Chondrocyte (in vitro differentiated cells): ENCODE measurements around the gene SLC26A11. TPM values are rescaled to one million over a fixed set of nuclear protein-coding genes. Genes with fewer than 3 reads are reported as not detected.

ENCODE experiments used
- DNase-seq: peaks from one replicate; pipeline ENCODE4 v3.0.0; 2021; ENCODE audit warnings: mixed read lengths, low spot score
- H3K27ac Mint-ChIP-seq: one replicate; pipeline ENCODE4 v1.8.0; 2021; ENCODE audit warnings: mild to moderate bottlenecking, moderate library complexity, mixed read lengths; ENCODE audit not compliant: unreplicated experiment
- H3K27me3 Mint-ChIP-seq: 2 replicates; pipeline ENCODE4 v1.8.0; 2021; ENCODE audit warnings: low read depth, mixed read lengths
- H3K36me3 Mint-ChIP-seq: 2 replicates; pipeline ENCODE4 v1.8.0; 2021; ENCODE audit warnings: low read depth, mixed read lengths
- H3K4me1 Mint-ChIP-seq: 2 replicates; pipeline ENCODE4 v1.8.0; 2021; ENCODE audit warnings: low read depth, mild to moderate bottlenecking, mixed read lengths
- H3K4me3 Mint-ChIP-seq: one replicate; pipeline ENCODE4 v1.8.0; 2021; ENCODE audit warnings: mild to moderate bottlenecking, moderate library complexity, mixed read lengths; ENCODE audit not compliant: unreplicated experiment
- H3K9me3 Mint-ChIP-seq: 2 replicates; pipeline ENCODE4 v1.8.0; 2021; ENCODE audit warnings: low read depth, mixed read lengths
- CTCF ChIP-seq: fragments of 200-600 bp; sonication (generic); IDR thresholded peaks from 2 replicates; pipeline ENCODE4 v1.5.0; 2021; ENCODE audit warnings: antibody characterized with exemption, mild to moderate bottlenecking, moderate library complexity
- total RNA-seq: library from RNA; stranded (reverse); gene quantifications from 3 replicates; pipeline ENCODE4 v1.2.1, GENCODE V29; 2021

Gene SLC26A11
- total RNA-seq, 1 donor from 2014 or later = 16.2 TPM

GRCh38 chr17:80286638-80286960, 66.4 kb downstream of the SLC26A11 start:
- DNase-seq = no peak
- H3K9me3 Mint-ChIP-seq = no peaks in the 10 kb centered on the region
- no peak for TF ChIP-seq CTCF
- H3K4me1 Mint-ChIP-seq = no peaks in the 10 kb centered on the region
- peaks cover 21% of the 10 kb centered on the region for H3K36me3 Mint-ChIP-seq
- no peak overlapping the region for H3K4me3 Mint-ChIP-seq
- no peaks in the 10 kb centered on the region for H3K27me3 Mint-ChIP-seq
- no peak overlapping the region for H3K27ac Mint-ChIP-seq

DNA sequence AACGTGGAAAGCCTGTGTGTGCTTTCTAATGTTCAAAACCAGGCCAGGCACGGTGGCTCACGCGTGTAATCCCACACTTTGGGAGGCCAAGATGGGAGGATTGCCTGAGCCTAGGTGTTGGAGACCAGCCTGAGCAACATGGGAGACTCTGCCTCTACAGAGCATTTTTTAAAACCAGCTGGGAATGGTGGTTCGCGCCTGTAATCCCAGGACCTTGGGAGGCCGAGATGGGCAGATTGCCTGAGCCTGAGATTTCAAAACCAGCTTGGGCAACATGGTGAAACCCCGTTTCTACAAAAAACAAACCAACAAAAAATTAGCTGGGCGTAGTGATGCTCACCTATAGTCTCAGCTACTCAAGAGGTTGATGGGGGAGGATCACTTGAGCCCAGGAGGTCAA, 66.8 kb downstream of the SLC26A11 start:
- no peaks in the 10 kb centered on the region for H3K9me3 Mint-ChIP-seq
- no peak for DNase-seq
- TF ChIP-seq CTCF = no peak
- H3K27ac Mint-ChIP-seq = no peak overlapping the region
- no peaks in the 10 kb centered on the region for H3K4me1 Mint-ChIP-seq
- peaks cover 24% of the 10 kb centered on the region for H3K36me3 Mint-ChIP-seq
- H3K4me3 Mint-ChIP-seq = no peak overlapping the region
- no peaks in the 10 kb centered on the region for H3K27me3 Mint-ChIP-seq

GRCh38 chr17:80287806-80288567, 67.8 kb downstream of the SLC26A11 start:
- H3K36me3 Mint-ChIP-seq = peaks cover 28% of the 10 kb centered on the region
- TF ChIP-seq CTCF = no peak
- no peaks in the 10 kb centered on the region for H3K27me3 Mint-ChIP-seq
- no peaks in the 10 kb centered on the region for H3K4me1 Mint-ChIP-seq
- H3K27ac Mint-ChIP-seq = no peak overlapping the region
- no peak overlapping the region for H3K4me3 Mint-ChIP-seq
- H3K9me3 Mint-ChIP-seq = no peaks in the 10 kb centered on the region
- no peak for DNase-seq

DNA sequence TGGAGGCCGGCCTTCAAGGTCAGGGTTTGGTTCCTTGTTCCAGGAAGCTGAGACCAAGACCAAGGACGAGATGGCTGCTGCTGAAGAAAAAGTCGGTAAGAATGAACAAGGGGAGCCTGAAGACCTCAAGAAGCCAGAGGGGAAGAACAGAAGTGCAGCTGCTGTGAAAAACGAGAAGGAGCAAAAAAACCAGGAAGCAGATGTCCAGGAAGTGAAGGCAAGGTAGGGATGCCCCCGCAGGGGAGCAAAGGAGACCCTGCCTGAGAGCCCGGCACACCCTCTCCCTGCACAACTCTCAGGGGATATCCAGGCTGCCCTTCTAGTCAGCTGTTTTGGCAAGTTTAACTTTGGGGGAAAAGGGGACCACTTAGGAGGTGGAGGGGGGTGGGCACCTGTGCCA, 69.4 kb downstream of the SLC26A11 start:
- no peak for DNase-seq
- no peak overlapping the region for H3K4me3 Mint-ChIP-seq
- H3K4me1 Mint-ChIP-seq = no peaks in the 10 kb centered on the region
- TF ChIP-seq CTCF = no peak
- H3K27ac Mint-ChIP-seq = no peak overlapping the region
- no peaks in the 10 kb centered on the region for H3K27me3 Mint-ChIP-seq
- no peaks in the 10 kb centered on the region for H3K9me3 Mint-ChIP-seq
- peaks cover 32% of the 10 kb centered on the region for H3K36me3 Mint-ChIP-seq

- Mint-ChIP-seq H3K4me1 (no peaks in the 10 kb centered on the region), H3K9me3 (no peaks in the 10 kb centered on the region), H3K4me3 (no peak overlapping the region), H3K27ac (no peak overlapping the region), H3K27me3 (no peaks in the 10 kb centered on the region), H3K36me3 (peaks cover 34% of the 10 kb centered on the region)
- DNase-seq = peak; percentile 68
- no peak for TF ChIP-seq CTCF
Measured at GRCh38 chr17:80290156-80290555, 69.9 kb downstream of the SLC26A11 start.
